Parathyroid adenoma (tissue), 2 donors: ENCODE data around the gene SEPTIN5.
"Not testable (repeated sequence)": the region's sequence is repeated elsewhere in the genome, so short reads cannot be mapped to it uniquely, and the experiment has no call there.

Experiments
- H2AFZ ChIP-seq: fragments of 300-600 bp; sonication (generic); one replicate; pipeline ENCODE4 v1.7.0; 2017; ENCODE audit warnings: antibody characterized with exemption, mild to moderate bottlenecking
- H3K27ac ChIP-seq: fragments of 300-600 bp; sonication (generic); one replicate; pipeline ENCODE4 v1.7.0; 2017
- H3K27me3 ChIP-seq: fragments of 300-600 bp; sonication (generic); one replicate; pipeline ENCODE4 v1.7.0; 2017; ENCODE audit warnings: low read length; ENCODE audit not compliant: control insufficient read depth, insufficient read depth
- H3K36me3 ChIP-seq: fragments of 300-600 bp; sonication (generic); one replicate; pipeline ENCODE4 v1.7.0; 2017; ENCODE audit warnings: low read length; ENCODE audit not compliant: control insufficient read depth, insufficient read depth
- H3K4me1 ChIP-seq: fragments of 300-600 bp; sonication (generic); one replicate; pipeline ENCODE4 v1.7.0; 2017; ENCODE audit warnings: control low read depth
- H3K4me2 ChIP-seq: fragments of 300-600 bp; sonication (generic); one replicate; pipeline ENCODE4 v1.7.0; 2017; ENCODE audit warnings: low read length
- H3K4me3 ChIP-seq: fragments of 300-600 bp; sonication (generic); one replicate; pipeline ENCODE4 v1.7.0; 2017; ENCODE audit warnings: low read depth, low read length
- H3K79me2 ChIP-seq: fragments of 300-600 bp; sonication (generic); one replicate; pipeline ENCODE4 v1.7.0; 2017; ENCODE audit warnings: control low read depth
- H3K9ac ChIP-seq: fragments of 300-600 bp; sonication (generic); one replicate; pipeline ENCODE4 v1.7.0; 2017; ENCODE audit warnings: mild to moderate bottlenecking
- H3K9me3 ChIP-seq: fragments of 300-600 bp; sonication (generic); one replicate; pipeline ENCODE4 v1.7.0; 2017; ENCODE audit warnings: low read length; ENCODE audit not compliant: control insufficient read depth
- CTCF ChIP-seq: fragments of 300-600 bp; sonication (generic); IDR thresholded peaks from one replicate; pipeline ENCODE4 v1.7.0; 2017; ENCODE audit warnings: antibody characterized with exemption, mild to moderate bottlenecking
- donor health status: primary hyperparathyroidism.

The SEPTIN5 gene

DNA sequence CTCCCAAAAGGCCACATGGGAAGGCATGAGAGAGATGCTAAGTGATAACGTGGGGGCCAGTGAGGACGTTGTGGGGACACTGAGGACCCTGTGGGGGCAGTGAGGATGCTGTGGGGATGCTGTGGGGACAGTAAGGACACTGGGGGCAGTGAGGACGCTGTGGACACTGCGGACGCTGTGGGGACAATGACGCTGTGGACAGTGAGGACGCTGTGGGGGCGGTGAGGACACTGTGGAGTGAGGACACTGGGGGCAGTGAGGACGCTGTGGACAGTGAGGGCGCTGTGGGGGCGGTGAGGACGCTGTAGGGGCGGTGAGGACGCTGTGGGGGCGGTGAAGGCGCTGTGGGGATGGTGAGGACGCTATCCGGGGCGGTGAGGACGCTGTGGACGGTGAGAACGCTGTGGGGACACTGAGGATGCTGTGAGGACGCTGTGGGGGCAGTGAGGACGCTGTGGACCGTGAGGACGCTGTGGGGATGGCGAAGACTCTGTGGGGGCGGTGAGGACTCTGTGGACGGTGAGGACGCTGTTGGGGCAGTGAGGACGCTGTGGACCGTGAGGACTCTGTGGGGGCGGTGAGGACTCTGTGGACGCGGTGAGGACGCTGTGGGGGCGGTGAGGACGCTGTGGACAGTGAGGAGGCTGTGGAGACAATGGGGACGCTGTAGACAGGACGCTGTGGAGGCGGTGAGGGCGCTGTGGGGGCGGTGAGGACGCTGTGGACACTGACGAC, 10.8 kb downstream of the SEPTIN5 start:
- no peak overlapping the region for H3K4me2 ChIP-seq
- H3K36me3 ChIP-seq, result no peaks in the 10 kb centered on the region
- no peaks in the 10 kb centered on the region for H3K9me3 ChIP-seq
- no peak overlapping the region for H3K4me3 ChIP-seq
- no peak overlapping the region for H3K27ac ChIP-seq
- H3K27me3 ChIP-seq, result no peaks in the 10 kb centered on the region
- no peaks in the 10 kb centered on the region for H3K4me1 ChIP-seq
- no peaks in the 10 kb centered on the region for H3K79me2 ChIP-seq
- no peak for TF ChIP-seq CTCF
- H2AFZ ChIP-seq, result no peak overlapping the region
- H3K9ac ChIP-seq, result no peak overlapping the region

GRCh38 chr22:19726064-19726788, 11.9 kb downstream of the SEPTIN5 start:
- not testable (repeated sequence) for H3K27me3 ChIP-seq, H3K27ac ChIP-seq, H3K9me3 ChIP-seq

GRCh38 chr22:19727310-19728150, 13.2 kb downstream of the SEPTIN5 start:
- Histone ChIP-seq H3K4me2 (no peak overlapping the region), H3K27me3 (no peaks in the 10 kb centered on the region), H3K9me3 (no peaks in the 10 kb centered on the region), H3K4me3 (no peak overlapping the region), H3K9ac (no peak overlapping the region), H2AFZ (no peak overlapping the region), H3K79me2 (no peaks in the 10 kb centered on the region), H3K36me3 (no peaks in the 10 kb centered on the region), H3K27ac (no peak overlapping the region), H3K4me1 (no peaks in the 10 kb centered on the region)
- TF ChIP-seq CTCF, result no peak

More at GRCh38 chr22:19726064-19726788, 11.9 kb downstream of the SEPTIN5 start:
- not testable (repeated sequence) for H3K36me3 ChIP-seq, H3K9ac ChIP-seq, H3K4me2 ChIP-seq, H2AFZ ChIP-seq, H3K4me1 ChIP-seq, H3K4me3 ChIP-seq, H3K79me2 ChIP-seq

GRCh38 chr22:19728271-19728670, 14.0 kb downstream of the SEPTIN5 start:
- Histone ChIP-seq H3K79me2 (no peaks in the 10 kb centered on the region), H3K4me2 (no peak overlapping the region), H3K36me3 (no peaks in the 10 kb centered on the region), H2AFZ (no peak overlapping the region), H3K27me3 (no peaks in the 10 kb centered on the region), H3K27ac (no peak overlapping the region), H3K9me3 (no peaks in the 10 kb centered on the region), H3K4me3 (no peak overlapping the region), H3K4me1 (no peaks in the 10 kb centered on the region), H3K9ac (no peak overlapping the region)
- TF ChIP-seq CTCF, result no peak

GRCh38 chr22:19728836-19729235, 14.5 kb downstream of the SEPTIN5 start:
- no peak overlapping the region for H3K27ac ChIP-seq
- no peak for TF ChIP-seq CTCF
- H3K9me3 ChIP-seq, result no peaks in the 10 kb centered on the region

More at GRCh38 chr22:19728836-19729235, 14.5 kb downstream of the SEPTIN5 start:
- H3K9ac ChIP-seq, result no peak overlapping the region
- H3K27me3 ChIP-seq, result no peaks in the 10 kb centered on the region
- H3K36me3 ChIP-seq, result no peaks in the 10 kb centered on the region
- no peak overlapping the region for H3K4me3 ChIP-seq
- H3K79me2 ChIP-seq, result no peaks in the 10 kb centered on the region
- H3K4me2 ChIP-seq, result no peak overlapping the region
- H3K4me1 ChIP-seq, result no peaks in the 10 kb centered on the region
- no peak overlapping the region for H2AFZ ChIP-seq
